HepG2 (cell line): ENCODE data around the gene DCTN1. TPM values are rescaled to one million over a fixed set of nuclear protein-coding genes. Genes with fewer than 3 reads are reported as not detected.

ENCODE experiments used
- CEBPZ ChIP-seq: IDR thresholded peaks from 2 replicates; pipeline ENCODE4 v1.6.1; 2012; ENCODE audit warnings: low read length, improper control_type of control experiment
- DNMT3B ChIP-seq: conservative IDR thresholded peaks from 2 replicates; pipeline ENCODE4 v1.6.1; 2016; ENCODE audit warnings: missing biosample characterization, control low read depth
- EEA1 ChIP-seq: sonication (generic); formaldehyde crosslinking; IDR thresholded peaks from 2 replicates; pipeline ENCODE4 v1.5.1; 2020; ENCODE audit warnings: mild to moderate bottlenecking, missing genetic modification reagents, borderline replicate concordance
- GATAD1 ChIP-seq: IDR thresholded peaks from 2 replicates; pipeline ENCODE4 v1.6.1; 2016; ENCODE audit warnings: missing genetic modification reagents, missing compliant biosample characterization
- HNRNPL ChIP-seq: fragments of 200-400 bp; formaldehyde crosslinking; IDR thresholded peaks from 2 replicates; pipeline ENCODE4 v1.6.1; 2017; ENCODE audit warnings: mild to moderate bottlenecking, low read depth, low read length
- NPAS2 ChIP-seq: sonication (generic); formaldehyde crosslinking; IDR thresholded peaks from 2 replicates; pipeline ENCODE4 v1.8.0; 2022; ENCODE audit warnings: mild to moderate bottlenecking, missing genetic modification reagents, borderline replicate concordance
- NR2C2 ChIP-seq: sonication (generic); formaldehyde crosslinking; IDR thresholded peaks from 2 replicates; pipeline ENCODE4 v1.4.0; 2020; ENCODE audit warnings: missing genetic modification reagents, mild to moderate bottlenecking, moderate library complexity, borderline replicate concordance
- PATZ1 ChIP-seq: sonication (generic); formaldehyde crosslinking; IDR thresholded peaks from 2 replicates; pipeline ENCODE4 v1.4.0; 2020; ENCODE audit warnings: missing genetic modification reagents
- RFX5 ChIP-seq: IDR thresholded peaks from 2 replicates; pipeline ENCODE4 v1.6.1; 2011; ENCODE audit warnings: low read depth, low read length, improper control_type of control experiment
- TCF7 ChIP-seq: sonication (generic); IDR thresholded peaks from 2 replicates; pipeline ENCODE4 v1.6.1; 2016; ENCODE audit warnings: antibody characterized with exemption, low read depth
- TOE1 ChIP-seq: sonication (generic); formaldehyde crosslinking; IDR thresholded peaks from 2 replicates; pipeline ENCODE4 v1.4.0; 2020; ENCODE audit warnings: mild to moderate bottlenecking, missing genetic modification reagents
- TRIM22 ChIP-seq: fragments of 450-650 bp; IDR thresholded peaks from 2 replicates; pipeline ENCODE4 v1.6.1; 2017
- XBP1 ChIP-seq: sonication (generic); formaldehyde crosslinking; IDR thresholded peaks from 2 replicates; pipeline ENCODE4 v1.5.0; 2020; ENCODE audit warnings: missing genetic modification reagents
- ZNF383 ChIP-seq: sonication (generic); formaldehyde crosslinking; IDR thresholded peaks from 2 replicates; pipeline ENCODE4 v1.4.0; 2020; ENCODE audit warnings: missing genetic modification reagents, mild to moderate bottlenecking, borderline replicate concordance
- ZNF468 ChIP-seq: sonication (generic); formaldehyde crosslinking; IDR thresholded peaks from 2 replicates; pipeline ENCODE4 v1.8.0; 2022; ENCODE audit warnings: mild to moderate bottlenecking, moderate library complexity, missing genetic modification reagents
- ZNF549 ChIP-seq: sonication (generic); formaldehyde crosslinking; IDR thresholded peaks from 2 replicates; pipeline ENCODE4 v1.5.0; 2020; ENCODE audit warnings: missing genetic modification reagents
- ZNF564 ChIP-seq: sonication (generic); formaldehyde crosslinking; IDR thresholded peaks from 2 replicates; pipeline ENCODE4 v1.8.1; 2023; ENCODE audit warnings: mild to moderate bottlenecking, missing genetic modification reagents
- ZNF678 ChIP-seq: sonication (generic); formaldehyde crosslinking; IDR thresholded peaks from 2 replicates; pipeline ENCODE4 v1.4.0; 2020; ENCODE audit warnings: mild to moderate bottlenecking, missing genetic modification reagents
- ZNF709 ChIP-seq: sonication (generic); formaldehyde crosslinking; IDR thresholded peaks from 2 replicates; pipeline ENCODE4 v1.5.0; 2020; ENCODE audit warnings: mild to moderate bottlenecking, missing genetic modification reagents
- ZSCAN30 ChIP-seq: sonication (generic); formaldehyde crosslinking; IDR thresholded peaks from 2 replicates; pipeline ENCODE4 v1.5.0; 2020; ENCODE audit warnings: mild to moderate bottlenecking, missing genetic modification reagents
- polyA plus RNA-seq, 8 experiments: library from polyadenylated mRNA; depleted of rRNA in 3 of 8; stranded (reverse) in 7 of 8; unstranded in 1 of 8; fragments of >200 nt; fragmentation: Illumina TruSeq in 4 of 8; extraction: Trizol in 4 of 8; gene quantifications; 2 replicates each; pipeline versions ENCODE4 v1.2.1 to v1.2.3, GENCODE V29; 2011 to 2016; ENCODE audit warnings: low read depth in 4 of 8, missing spikeins in 1 of 8, mixed read lengths in 1 of 8; ENCODE audit not compliant: insufficient read depth in 1 of 8
- total RNA-seq, 5 experiments: library from RNA; depleted of rRNA; stranded (reverse); fragments of >200 nt; fragmentation: Illumina TruSeq; extraction: Trizol; gene quantifications; 2 replicates each; pipeline ENCODE4 v1.2.3, GENCODE V29; 2016; ENCODE audit warnings: low read depth in 1 of 5
- TF ChIP-seq, protein P1 (sequence below): sonication (generic); formaldehyde crosslinking; IDR thresholded peaks from 2 replicates; pipeline ENCODE4 v1.4.0; 2020; ENCODE audit warnings: missing genetic modification reagents

Gene DCTN1
- total and polyA plus RNA-seq, 2 of the 13 experiments (the other 11 are each of a cell fraction or from before 2014, with no cell fraction given): 73.2 to 122 TPM

DNA sequence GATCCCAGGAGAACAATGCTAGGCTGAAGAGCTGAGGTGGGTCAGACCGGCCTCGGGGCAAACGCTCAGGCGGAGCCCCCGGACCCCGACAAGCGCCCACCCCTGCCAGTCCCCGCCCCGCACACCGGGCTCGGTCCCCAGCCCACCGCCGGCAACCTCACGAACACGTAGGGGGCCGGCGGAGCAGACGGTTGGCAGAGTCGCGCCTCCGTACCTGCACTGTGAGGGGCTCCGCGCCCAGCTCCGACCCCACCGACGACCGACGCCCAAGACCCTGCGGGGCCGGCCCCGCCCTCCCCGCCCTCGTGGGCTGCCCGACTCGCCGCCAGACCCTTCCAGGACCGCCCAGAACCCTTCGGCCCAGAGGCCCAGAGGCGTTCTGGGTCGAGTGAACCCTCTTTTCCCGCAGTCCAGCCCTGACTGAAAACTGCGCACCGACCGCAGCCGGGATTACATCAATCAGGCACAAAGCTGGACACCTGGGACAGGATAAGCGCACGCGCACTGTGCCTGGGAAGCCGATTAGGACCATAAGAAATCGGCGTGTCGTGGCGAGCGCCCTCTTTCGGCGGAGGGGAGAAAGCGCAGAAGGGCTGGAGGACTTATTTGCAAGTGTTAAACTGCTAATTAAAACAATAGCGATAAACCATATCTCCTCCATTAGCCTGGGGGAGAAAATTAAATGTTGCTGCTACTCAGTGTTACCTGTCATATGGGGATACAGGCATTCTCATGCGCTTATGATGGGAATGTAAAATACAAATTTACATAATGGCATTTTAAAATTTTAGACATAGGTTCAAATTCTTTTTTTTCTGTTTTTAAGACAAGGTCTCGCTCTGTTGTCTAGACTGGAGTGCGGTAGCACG lies 11.7 kb upstream of the DCTN1 start (continued):
- TF ChIP-seq, protein P1, sequence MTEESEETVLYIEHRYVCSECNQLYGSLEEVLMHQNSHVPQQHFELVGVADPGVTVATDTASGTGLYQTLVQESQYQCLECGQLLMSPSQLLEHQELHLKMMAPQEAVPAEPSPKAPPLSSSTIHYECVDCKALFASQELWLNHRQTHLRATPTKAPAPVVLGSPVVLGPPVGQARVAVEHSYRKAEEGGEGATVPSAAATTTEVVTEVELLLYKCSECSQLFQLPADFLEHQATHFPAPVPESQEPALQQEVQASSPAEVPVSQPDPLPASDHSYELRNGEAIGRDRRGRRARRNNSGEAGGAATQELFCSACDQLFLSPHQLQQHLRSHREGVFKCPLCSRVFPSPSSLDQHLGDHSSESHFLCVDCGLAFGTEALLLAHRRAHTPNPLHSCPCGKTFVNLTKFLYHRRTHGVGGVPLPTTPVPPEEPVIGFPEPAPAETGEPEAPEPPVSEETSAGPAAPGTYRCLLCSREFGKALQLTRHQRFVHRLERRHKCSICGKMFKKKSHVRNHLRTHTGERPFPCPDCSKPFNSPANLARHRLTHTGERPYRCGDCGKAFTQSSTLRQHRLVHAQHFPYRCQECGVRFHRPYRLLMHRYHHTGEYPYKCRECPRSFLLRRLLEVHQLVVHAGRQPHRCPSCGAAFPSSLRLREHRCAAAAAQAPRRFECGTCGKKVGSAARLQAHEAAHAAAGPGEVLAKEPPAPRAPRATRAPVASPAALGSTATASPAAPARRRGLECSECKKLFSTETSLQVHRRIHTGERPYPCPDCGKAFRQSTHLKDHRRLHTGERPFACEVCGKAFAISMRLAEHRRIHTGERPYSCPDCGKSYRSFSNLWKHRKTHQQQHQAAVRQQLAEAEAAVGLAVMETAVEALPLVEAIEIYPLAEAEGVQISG (CRISPR knock-in tag): peak; percentile 92
- TF ChIP-seq GATAD1 (CRISPR knock-in tag) (peak; percentile 87), ZNF468 (CRISPR knock-in tag) (no peak), ZNF709 (CRISPR knock-in tag) (no peak), CEBPZ (no peak), NR2C2 (CRISPR knock-in tag) (peak; percentile 48; the same call in 1 of the 2 replicates), TCF7 (no peak), EEA1 (CRISPR knock-in tag) (no peak), ZSCAN30 (no peak), NPAS2 (CRISPR knock-in tag) (no peak), ZNF564 (CRISPR knock-in tag) (no peak), HNRNPL (no peak), DNMT3B (CRISPR knock-in tag) (peak; percentile 97; the same call in 1 of the 2 replicates), ZNF383 (no peak), TOE1 (no peak), TRIM22 (no peak), ZNF678 (CRISPR knock-in tag) (no peak), ZNF549 (CRISPR knock-in tag) (0 out of 2 replicates have a peak, but pooled peaks have one; percentile 72), RFX5 (no peak), PATZ1 (CRISPR knock-in tag) (peak; percentile 60), XBP1 (CRISPR knock-in tag) (no peak)
